Measurements from ENCODE around the gene AKAP12.

AKAP12 gene

DNA sequence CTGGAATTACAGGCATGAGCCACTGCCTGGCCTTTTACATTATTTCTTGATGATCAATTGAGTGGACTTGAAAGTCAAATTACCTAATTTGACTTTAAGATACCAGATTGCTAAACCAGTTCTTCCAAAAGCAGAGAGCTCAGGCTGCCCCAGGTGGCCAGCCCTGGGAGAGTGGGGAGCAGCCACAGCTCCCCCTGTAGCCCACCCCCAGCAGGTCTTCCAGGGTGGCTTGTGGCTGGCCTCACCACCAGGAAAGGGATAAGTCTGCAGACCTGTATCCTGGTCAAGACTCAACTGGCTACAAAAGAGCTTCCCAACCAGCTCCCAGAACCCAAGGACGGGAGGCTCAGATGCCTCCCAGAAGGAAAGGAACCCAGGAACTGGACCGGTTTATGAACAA is 23.8 kb upstream of the AKAP12 start:
- TF ChIP-seq POLR2A (IDR thresholded peaks at IDR 0.05; ENCODE audit: extremely low read depth, insufficient read length), result no peak
- TF ChIP-seq, protein P1, sequence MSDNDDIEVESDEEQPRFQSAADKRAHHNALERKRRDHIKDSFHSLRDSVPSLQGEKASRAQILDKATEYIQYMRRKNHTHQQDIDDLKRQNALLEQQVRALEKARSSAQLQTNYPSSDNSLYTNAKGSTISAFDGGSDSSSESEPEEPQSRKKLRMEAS (IDR thresholded peaks at IDR 0.05; ENCODE audit: low read depth, low read length), result no peak
- TF ChIP-seq, protein P2, sequence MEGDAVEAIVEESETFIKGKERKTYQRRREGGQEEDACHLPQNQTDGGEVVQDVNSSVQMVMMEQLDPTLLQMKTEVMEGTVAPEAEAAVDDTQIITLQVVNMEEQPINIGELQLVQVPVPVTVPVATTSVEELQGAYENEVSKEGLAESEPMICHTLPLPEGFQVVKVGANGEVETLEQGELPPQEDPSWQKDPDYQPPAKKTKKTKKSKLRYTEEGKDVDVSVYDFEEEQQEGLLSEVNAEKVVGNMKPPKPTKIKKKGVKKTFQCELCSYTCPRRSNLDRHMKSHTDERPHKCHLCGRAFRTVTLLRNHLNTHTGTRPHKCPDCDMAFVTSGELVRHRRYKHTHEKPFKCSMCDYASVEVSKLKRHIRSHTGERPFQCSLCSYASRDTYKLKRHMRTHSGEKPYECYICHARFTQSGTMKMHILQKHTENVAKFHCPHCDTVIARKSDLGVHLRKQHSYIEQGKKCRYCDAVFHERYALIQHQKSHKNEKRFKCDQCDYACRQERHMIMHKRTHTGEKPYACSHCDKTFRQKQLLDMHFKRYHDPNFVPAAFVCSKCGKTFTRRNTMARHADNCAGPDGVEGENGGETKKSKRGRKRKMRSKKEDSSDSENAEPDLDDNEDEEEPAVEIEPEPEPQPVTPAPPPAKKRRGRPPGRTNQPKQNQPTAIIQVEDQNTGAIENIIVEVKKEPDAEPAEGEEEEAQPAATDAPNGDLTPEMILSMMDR (IDR thresholded peaks at IDR 0.05; ENCODE audit: low read depth, low read length), result no peak
- H3K4me3 ChIP-seq (ENCODE audit: low read depth, low read length), result no peak overlapping the region
- no peak for DNase-seq (ENCODE audit: low read depth)

DNA sequence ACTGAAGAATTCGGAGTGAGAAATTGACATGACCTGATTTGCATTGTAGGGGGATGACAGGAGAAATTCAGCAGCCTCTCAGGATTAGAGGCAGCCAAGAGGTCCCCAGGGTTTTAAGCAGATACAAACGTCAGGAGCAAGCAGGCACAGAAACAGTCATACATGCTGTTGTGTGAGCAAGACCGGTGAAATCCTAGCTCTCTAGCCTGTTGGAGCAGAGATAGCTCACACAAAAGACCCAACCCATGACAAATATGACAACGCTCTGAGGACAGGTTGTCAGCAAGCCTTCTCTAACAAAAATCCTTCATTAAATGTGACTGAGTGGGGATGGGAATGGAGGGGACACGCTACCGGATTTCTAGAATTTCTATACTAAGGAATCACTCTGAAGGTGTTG is 23.0 kb upstream of the AKAP12 start:
- no peak overlapping the region for H3K4me3 ChIP-seq (ENCODE audit: low read depth, low read length)
- no peak for TF ChIP-seq MYC (IDR thresholded peaks at IDR 0.05; ENCODE audit: low read depth, low read length)
- no peak for TF ChIP-seq POLR2A (IDR thresholded peaks at IDR 0.05; ENCODE audit: extremely low read depth, insufficient read length)
- TF ChIP-seq, protein P1 (IDR thresholded peaks at IDR 0.05; ENCODE audit: low read depth, low read length), result no peak
- TF ChIP-seq, protein P2 (IDR thresholded peaks at IDR 0.05; ENCODE audit: low read depth, low read length), result no peak
- DNase-seq (ENCODE audit: low read depth), result no peak

DNA sequence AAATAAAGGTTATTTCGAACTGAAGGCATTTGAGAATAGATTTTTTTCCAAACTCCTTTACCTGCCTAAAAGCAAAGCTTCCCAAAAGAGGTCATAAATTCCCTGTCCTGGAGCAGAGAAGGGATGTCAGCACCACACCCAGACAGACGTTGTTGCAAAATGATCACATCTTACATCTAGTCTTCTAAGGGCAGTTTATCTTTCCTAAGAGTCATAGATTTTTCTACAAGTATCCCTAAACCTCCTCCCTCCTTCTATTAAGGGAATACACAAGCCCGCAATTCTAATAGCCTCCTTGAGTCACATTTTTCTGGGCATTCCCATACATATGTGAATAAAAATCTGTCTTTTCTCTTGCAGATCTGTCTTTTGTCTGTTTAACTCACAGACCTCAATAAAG is 20.6 kb upstream of the AKAP12 start:
- no peak for TF ChIP-seq POLR2A (IDR thresholded peaks at IDR 0.05; ENCODE audit: extremely low read depth, insufficient read length)
- TF ChIP-seq, protein P2 (IDR thresholded peaks at IDR 0.05; ENCODE audit: low read depth, low read length), result no peak
- TF ChIP-seq, protein P1 (IDR thresholded peaks at IDR 0.05; ENCODE audit: low read depth, low read length), result no peak
- no peak overlapping the region for H3K4me3 ChIP-seq (ENCODE audit: low read depth, low read length)
- no peak for DNase-seq (ENCODE audit: low read depth)

DNA sequence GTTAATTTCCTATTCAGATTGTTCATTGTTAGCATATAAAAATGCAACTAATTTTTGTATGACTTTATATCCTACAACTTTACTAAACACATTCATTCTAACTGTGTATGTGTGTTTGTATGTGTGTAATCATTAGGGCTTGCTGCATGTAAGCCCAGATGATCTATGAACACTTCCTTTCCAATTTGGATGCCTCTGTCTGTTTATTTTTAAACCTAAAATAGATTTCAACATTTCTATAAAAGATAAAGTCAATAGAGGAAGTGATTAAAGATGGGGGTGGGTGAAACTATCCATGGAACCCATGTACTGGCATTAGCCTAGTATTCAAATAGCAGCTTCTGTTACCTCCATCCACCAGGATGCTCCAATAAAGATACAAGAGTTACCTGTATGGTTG is 15.7 kb upstream of the AKAP12 start:
- H3K4me3 ChIP-seq (ENCODE audit: low read depth, low read length), result no peak overlapping the region
- no peak for TF ChIP-seq MYC (IDR thresholded peaks at IDR 0.05; ENCODE audit: low read depth, low read length)
- TF ChIP-seq, protein P1 (IDR thresholded peaks at IDR 0.05; ENCODE audit: low read depth, low read length), result no peak
- TF ChIP-seq POLR2A (IDR thresholded peaks at IDR 0.05; ENCODE audit: extremely low read depth, insufficient read length), result no peak
- TF ChIP-seq, protein P2 (IDR thresholded peaks at IDR 0.05; ENCODE audit: low read depth, low read length), result no peak
- DNase-seq (ENCODE audit: low read depth), result no peak

DNA sequence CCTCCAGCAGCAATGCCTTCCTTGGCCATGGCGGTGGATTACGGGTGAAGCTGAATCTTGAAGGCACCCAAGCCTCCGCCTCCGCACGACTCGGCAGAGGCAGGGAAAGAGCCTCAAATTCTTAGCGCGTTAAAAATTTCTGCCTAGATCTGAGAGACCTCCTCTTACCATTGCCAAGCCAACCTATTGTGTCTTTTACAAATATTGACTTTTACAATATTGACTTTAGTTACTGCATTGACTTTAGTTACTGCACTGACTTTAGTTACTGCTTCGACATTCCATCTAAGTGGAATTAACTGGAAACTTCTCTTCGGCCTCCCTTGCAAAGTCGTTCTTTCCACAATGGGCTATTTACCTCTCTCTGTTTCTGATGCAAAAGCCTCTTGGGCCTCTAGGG is 13.8 kb upstream of the AKAP12 start:
- no peak overlapping the region for H3K4me3 ChIP-seq (ENCODE audit: low read depth, low read length)
- DNase-seq (ENCODE audit: low read depth), result no peak
- TF ChIP-seq MYC (IDR thresholded peaks at IDR 0.05; ENCODE audit: low read depth, low read length), result no peak
- TF ChIP-seq, protein P2 (IDR thresholded peaks at IDR 0.05; ENCODE audit: low read depth, low read length), result no peak
- TF ChIP-seq POLR2A (IDR thresholded peaks at IDR 0.05; ENCODE audit: extremely low read depth, insufficient read length), result no peak
- TF ChIP-seq, protein P1 (IDR thresholded peaks at IDR 0.05; ENCODE audit: low read depth, low read length), result no peak
